CD4-positive, alpha-beta T cell treated with Interferon alpha-2 for 1 hour (primary cell): ENCODE results near the gene HSPA4L.

Experiments
- DNase-seq, 2 donors: peaks; one replicate each; pipeline ENCODE4 v3.0.0-alpha.2; 2020 to 2022

Gene HSPA4L

DNA sequence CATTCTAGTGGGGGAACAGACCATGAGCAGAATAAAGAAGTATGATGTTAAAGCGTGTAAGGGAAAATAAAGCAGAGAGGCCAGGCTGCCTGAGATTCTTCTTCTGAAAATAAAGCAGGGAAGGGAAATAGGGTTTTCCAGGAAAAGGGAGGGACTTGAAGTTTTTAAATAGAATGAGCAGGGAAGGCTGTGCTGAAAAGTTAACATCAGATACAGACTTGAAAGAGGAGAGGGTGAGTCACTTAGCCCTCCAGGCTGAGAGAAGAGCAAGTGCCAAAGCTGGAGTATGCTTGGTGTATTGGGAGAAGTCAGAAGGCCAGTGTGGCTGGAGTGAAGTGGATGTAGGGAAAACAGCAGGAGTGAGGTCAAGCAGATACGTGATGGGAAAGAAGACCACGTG, 88.6 kb downstream of the HSPA4L start:
- DNase-seq = no peak

DNA sequence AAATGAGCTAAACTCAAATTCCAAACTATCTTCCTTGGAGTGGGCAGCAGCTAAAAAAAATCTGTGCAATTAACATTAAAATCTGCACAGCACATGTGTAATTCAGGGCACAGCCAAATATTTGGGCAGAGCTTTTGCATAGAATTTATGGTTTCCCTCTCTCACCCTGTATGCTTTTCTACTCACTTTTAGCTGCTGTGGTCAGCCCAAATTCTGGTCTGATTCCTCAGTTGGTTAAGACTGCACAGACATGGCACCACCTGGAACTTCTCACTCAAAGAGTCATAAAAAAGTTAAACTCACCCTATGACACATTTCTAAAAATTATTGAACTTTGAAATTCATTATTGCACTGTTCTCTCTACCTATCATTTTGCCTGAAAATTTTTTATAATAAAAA, 93.7 kb downstream of the HSPA4L start:
- DNase-seq = no peak

DNA sequence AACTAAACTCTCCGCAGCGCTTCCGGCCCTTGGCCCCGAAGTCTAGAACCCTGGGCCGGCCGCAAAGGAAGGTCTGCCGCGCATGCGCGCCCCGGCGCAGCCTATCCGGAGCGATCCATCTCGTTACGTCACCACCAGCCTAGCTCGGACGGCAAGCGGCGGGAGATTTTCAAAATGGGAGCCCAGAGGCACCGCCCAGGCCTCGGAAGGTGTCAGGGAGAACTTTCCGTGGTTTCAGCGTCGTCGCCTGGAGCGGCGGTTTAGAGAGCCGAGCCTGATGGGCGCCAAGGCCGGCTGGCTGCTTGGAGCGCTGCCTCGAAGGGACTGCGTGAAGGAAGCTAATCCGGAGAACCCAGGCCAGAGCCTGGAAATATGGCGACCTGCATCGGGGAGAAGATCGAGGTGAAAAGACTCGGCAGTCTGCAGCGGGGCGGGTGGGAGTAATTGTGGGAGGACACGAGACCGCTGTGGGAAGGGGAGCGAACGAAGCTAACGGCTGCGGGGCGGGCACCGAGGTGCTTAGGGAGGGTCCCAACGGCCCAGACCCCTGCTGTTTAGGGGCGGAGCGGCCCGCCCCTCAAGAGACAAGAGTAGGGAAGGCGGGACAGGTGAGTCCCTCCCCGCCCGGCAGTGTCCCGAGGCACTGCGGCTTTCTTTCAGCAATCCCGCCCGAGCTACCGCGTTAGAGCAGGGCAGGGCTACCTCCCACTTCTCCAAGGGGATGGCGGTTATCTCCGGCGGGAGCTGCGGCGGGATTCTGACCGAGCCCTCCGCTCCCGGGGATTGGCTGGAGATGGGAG, 98.8 kb downstream of the HSPA4L start, which contains the start of gene PLK4:
TSS of gene PLK4 (plus strand) at position 131 of the 800 bp plus-strand sequence. CDS start at position 373, 242 bp downstream.
- DNase-seq = peak; percentile 96

DNA sequence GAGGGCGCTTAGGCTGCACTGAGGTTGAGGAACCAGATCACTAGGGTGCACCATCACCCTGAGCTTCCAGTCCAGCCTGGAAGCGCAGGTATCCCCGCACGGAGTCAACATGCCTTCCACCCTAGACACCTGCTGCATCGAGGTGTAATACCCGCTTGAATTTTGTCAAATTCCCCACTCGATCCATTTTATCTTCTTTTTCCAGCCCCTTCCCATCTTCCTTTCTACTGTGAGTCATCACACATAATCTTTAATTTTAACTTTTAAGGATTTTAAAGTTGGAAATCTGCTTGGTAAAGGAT, 99.4 kb downstream of the HSPA4L start:
- DNase-seq = no peak

DNA sequence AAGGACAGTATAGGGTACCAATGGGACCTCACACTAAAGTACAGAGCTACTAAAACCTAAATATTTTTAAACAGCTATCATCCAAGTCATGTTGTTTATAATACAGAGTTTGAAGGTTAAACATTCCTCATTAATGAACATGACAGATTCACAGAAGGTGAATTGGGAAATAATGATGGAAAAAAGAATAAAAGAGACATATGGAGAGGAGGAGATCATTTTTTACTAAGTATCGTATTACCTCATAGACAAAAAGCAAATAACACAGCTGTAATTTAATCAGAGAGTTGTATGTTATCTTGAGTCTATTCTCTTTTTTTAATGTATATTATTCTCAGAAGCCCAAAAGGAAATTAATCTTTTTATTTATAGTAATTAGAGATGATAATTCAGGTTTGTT, 106.4 kb downstream of the HSPA4L start:
- DNase-seq = no peak

DNA sequence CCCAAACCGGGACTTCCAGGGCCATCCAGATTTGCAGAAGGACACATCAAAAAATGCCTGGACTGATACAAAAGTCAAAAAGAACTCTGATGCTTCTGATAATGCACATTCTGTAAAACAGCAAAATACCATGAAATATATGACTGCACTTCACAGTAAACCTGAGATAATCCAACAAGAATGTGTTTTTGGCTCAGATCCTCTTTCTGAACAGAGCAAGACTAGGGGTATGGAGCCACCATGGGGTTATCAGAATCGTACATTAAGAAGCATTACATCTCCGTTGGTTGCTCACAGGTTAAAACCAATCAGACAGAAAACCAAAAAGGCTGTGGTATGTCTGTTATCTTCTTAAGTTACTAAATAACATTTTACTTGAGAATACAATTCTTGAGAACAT, 107.8 kb downstream of the HSPA4L start:
- DNase-seq = no peak
